SJSA1 (cell line): ENCODE measurements around the gene PTPRA. TPM values are rescaled to one million over a fixed set of nuclear protein-coding genes. Genes with fewer than 3 reads are reported as not detected.
A peak's percentile ranks its signal among the peaks of the same experiment; 100 is the strongest.

Experiments
- DNase-seq, 2 experiments: peaks; one replicate each; pipeline ENCODE4 v3.0.0-alpha.2; 2015 to 2020; ENCODE audit warnings: low spot score in 2 of 2, low read depth in 1 of 2
- H3K27ac ChIP-seq: fragments of 250-450 bp; sonication (Bioruptor Pico); 2 replicates; pipeline ENCODE4 v1.5.1; 2020; ENCODE audit warnings: mild to moderate bottlenecking, moderate library complexity
- H3K27me3 ChIP-seq: fragments of 250-450 bp; sonication (Bioruptor Pico); replicated peaks from 2 replicates; pipeline ENCODE4 v1.5.1; 2020; ENCODE audit warnings: mild to moderate bottlenecking, moderate library complexity
- H3K36me3 ChIP-seq: fragments of 250-450 bp; sonication (Bioruptor Pico); 2 replicates; pipeline ENCODE4 v1.5.1; 2020; ENCODE audit warnings: mild to moderate bottlenecking
- H3K4me1 ChIP-seq: fragments of 250-450 bp; sonication (Bioruptor Pico); replicated peaks from 2 replicates; pipeline ENCODE4 v1.6.1; 2021; ENCODE audit warnings: mild to moderate bottlenecking
- H3K4me3 ChIP-seq: fragments of 250-450 bp; sonication (Bioruptor Pico); 2 replicates; pipeline ENCODE4 v1.5.1; 2020; ENCODE audit warnings: mild to moderate bottlenecking
- H3K9me3 ChIP-seq: fragments of 250-450 bp; sonication (Bioruptor Pico); replicated peaks from 2 replicates; pipeline ENCODE4 v1.5.1; 2020; ENCODE audit warnings: mild to moderate bottlenecking
- total RNA-seq: library from RNA; depleted of rRNA; stranded (reverse); fragments of >200 nt; shearing (Covaris generic); gene quantifications from 2 replicates; pipeline ENCODE4 v1.2.3, GENCODE V29; 2014

PTPRA gene
- total RNA-seq, 1 experiment from 2014 or later: 36.4 TPM

GRCh38 chr20:2984956-2985661, 111.8 kb downstream of the PTPRA start:
- Histone ChIP-seq H3K4me3 (no peak overlapping the region), H3K27me3 (no peaks in the 10 kb centered on the region), H3K27ac (no peak overlapping the region), H3K4me1 (no peaks in the 10 kb centered on the region), H3K36me3 (peaks cover 49% of the 10 kb centered on the region), H3K9me3 (no peaks in the 10 kb centered on the region)
- no peak for DNase-seq

GRCh38 chr20:2986466-2986865, 113.2 kb downstream of the PTPRA start:
- H3K4me3 ChIP-seq: no peak overlapping the region
- no peaks in the 10 kb centered on the region for H3K9me3 ChIP-seq
- no peaks in the 10 kb centered on the region for H3K4me1 ChIP-seq
- H3K36me3 ChIP-seq: peaks cover 62% of the 10 kb centered on the region
- no peaks in the 10 kb centered on the region for H3K27me3 ChIP-seq
- DNase-seq: no peak
- H3K27ac ChIP-seq: no peak overlapping the region

GRCh38 chr20:2987861-2988260, 114.6 kb downstream of the PTPRA start:
- Histone ChIP-seq H3K27ac (no peak overlapping the region), H3K4me1 (no peaks in the 10 kb centered on the region), H3K36me3 (peaks cover 76% of the 10 kb centered on the region), H3K4me3 (no peak overlapping the region), H3K27me3 (no peaks in the 10 kb centered on the region), H3K9me3 (no peaks in the 10 kb centered on the region)
- DNase-seq: no peak

GRCh38 chr20:2991532-2991931, 118.3 kb downstream of the PTPRA start:
- H3K27ac ChIP-seq: no peak overlapping the region
- no peak overlapping the region for H3K4me3 ChIP-seq
- H3K27me3 ChIP-seq: 0 out of 2 replicates have a peak, but pooled peaks cover 2% of the 10 kb centered on the region
- H3K4me1 ChIP-seq: no peaks in the 10 kb centered on the region
- no peak for DNase-seq
- H3K36me3 ChIP-seq: peaks cover 89% of the 10 kb centered on the region
- H3K9me3 ChIP-seq: no peaks in the 10 kb centered on the region

GRCh38 chr20:2993250-2993649, 120.0 kb downstream of the PTPRA start:
- no peak overlapping the region for H3K27ac ChIP-seq
- no peak overlapping the region for H3K4me3 ChIP-seq
- no peaks in the 10 kb centered on the region for H3K9me3 ChIP-seq
- H3K27me3 ChIP-seq: 0 out of 2 replicates have a peak, but pooled peaks cover 5% of the 10 kb centered on the region
- peaks cover 75% of the 10 kb centered on the region for H3K36me3 ChIP-seq
- DNase-seq: no peak
- H3K4me1 ChIP-seq: no peaks in the 10 kb centered on the region

- Histone ChIP-seq H3K36me3 (peaks cover 52% of the 10 kb centered on the region), H3K27ac (no peak overlapping the region), H3K9me3 (no peaks in the 10 kb centered on the region), H3K27me3 (0 out of 2 replicates have a peak, but pooled peaks cover 5% of the 10 kb centered on the region), H3K4me3 (no peak overlapping the region), H3K4me1 (no peaks in the 10 kb centered on the region)
- no peak for DNase-seq
Measured at GRCh38 chr20:2995796-2996195, 122.5 kb downstream of the PTPRA start.

GRCh38 chr20:2998728-2999127, 125.4 kb downstream of the PTPRA start:
- Histone ChIP-seq H3K27me3 (0 out of 2 replicates have a peak, but pooled peaks cover 5% of the 10 kb centered on the region), H3K27ac (no peak overlapping the region), H3K4me1 (no peaks in the 10 kb centered on the region), H3K36me3 (peaks cover 22% of the 10 kb centered on the region), H3K4me3 (no peak overlapping the region), H3K9me3 (no peaks in the 10 kb centered on the region)
- no peak for DNase-seq

- Histone ChIP-seq H3K36me3 (peaks cover 12% of the 10 kb centered on the region), H3K4me3 (no peak overlapping the region), H3K27ac (no peak overlapping the region), H3K4me1 (no peaks in the 10 kb centered on the region), H3K9me3 (no peaks in the 10 kb centered on the region), H3K27me3 (0 out of 2 replicates have a peak, but pooled peaks cover 5% of the 10 kb centered on the region)
- DNase-seq: peak in 1 of 2 experiments; percentile 18
Measured at GRCh38 chr20:3000852-3001523, 127.7 kb downstream of the PTPRA start.

GRCh38 chr20:3003416-3003815, 130.1 kb downstream of the PTPRA start:
- no peak overlapping the region for H3K27ac ChIP-seq

GRCh38 chr20:3010985-3011723, 137.9 kb downstream of the PTPRA start:
- no peaks in the 10 kb centered on the region for H3K9me3 ChIP-seq
- no peak for DNase-seq
- no peaks in the 10 kb centered on the region for H3K27me3 ChIP-seq
- no peak overlapping the region for H3K4me3 ChIP-seq
- H3K36me3 ChIP-seq: peaks cover 35% of the 10 kb centered on the region
- H3K4me1 ChIP-seq: peaks cover 10% of the 10 kb centered on the region; the same call in 1 of the 2 replicates
- no peak overlapping the region for H3K27ac ChIP-seq

More at GRCh38 chr20:3003416-3003815, 130.1 kb downstream of the PTPRA start:
- H3K4me1 ChIP-seq: no peaks in the 10 kb centered on the region
- no peak for DNase-seq
- H3K9me3 ChIP-seq: no peaks in the 10 kb centered on the region
- H3K27me3 ChIP-seq: no peaks in the 10 kb centered on the region
- H3K4me3 ChIP-seq: no peak overlapping the region
- peaks cover 22% of the 10 kb centered on the region for H3K36me3 ChIP-seq

- Histone ChIP-seq H3K27me3 (no peaks in the 10 kb centered on the region), H3K36me3 (peaks cover 37% of the 10 kb centered on the region), H3K4me3 (no peak overlapping the region), H3K9me3 (no peaks in the 10 kb centered on the region), H3K27ac (no peak overlapping the region), H3K4me1 (peaks cover 10% of the 10 kb centered on the region; the same call in 1 of the 2 replicates)
- no peak for DNase-seq
Measured at GRCh38 chr20:3011752-3012151, 138.5 kb downstream of the PTPRA start.

GRCh38 chr20:3013771-3014170, 140.5 kb downstream of the PTPRA start:
- H3K9me3 ChIP-seq: no peaks in the 10 kb centered on the region
- no peak overlapping the region for H3K4me3 ChIP-seq
- no peak overlapping the region for H3K27ac ChIP-seq
- no peaks in the 10 kb centered on the region for H3K27me3 ChIP-seq
- peaks cover 10% of the 10 kb centered on the region; the same call in 1 of the 2 replicates for H3K4me1 ChIP-seq
- DNase-seq: no peak
- H3K36me3 ChIP-seq: peaks cover 33% of the 10 kb centered on the region

- H3K4me1 ChIP-seq: peaks cover 10% of the 10 kb centered on the region; the same call in 1 of the 2 replicates
- no peak overlapping the region for H3K4me3 ChIP-seq
- no peak for DNase-seq
- peaks cover 33% of the 10 kb centered on the region for H3K36me3 ChIP-seq
- H3K27me3 ChIP-seq: no peaks in the 10 kb centered on the region
- H3K27ac ChIP-seq: no peak overlapping the region
- no peaks in the 10 kb centered on the region for H3K9me3 ChIP-seq
Measured at GRCh38 chr20:3014179-3014578, 140.9 kb downstream of the PTPRA start.
